Right cardiac atrium (tissue), 5 donors: ENCODE measurements around the gene FAM219B. TPM values are rescaled to one million over a fixed set of nuclear protein-coding genes. Genes with fewer than 3 reads are reported as not detected.
"Not testable (repeated sequence)": the region's sequence is repeated elsewhere in the genome, so short reads cannot be mapped to it uniquely, and the experiment has no call there.

Experiments
- ATAC-seq, 2 donors: fragments of 200-7000 bp; cut with Tn5 transposase; one replicate each; pipeline versions ENCODE4 v1.8.0 to v1.9.1; 2020; ENCODE audit warnings: moderate library complexity in 2 of 2, mild to moderate bottlenecking in 1 of 2
- DNase-seq, 3 donors: peaks; one replicate each; pipeline ENCODE4 v3.0.0-alpha.2; 2020
- H3K27ac ChIP-seq: one replicate; pipeline ENCODE4 v1.5.1; 2013; ENCODE audit warnings: mild to moderate bottlenecking, low read length, control low read depth, moderate library complexity
- H3K27me3 ChIP-seq: one replicate; pipeline ENCODE4 v1.6.1; 2013; ENCODE audit not compliant: control insufficient read depth, insufficient read depth
- H3K4me1 ChIP-seq: one replicate; pipeline ENCODE4 v1.6.1; 2013; ENCODE audit warnings: low read length; ENCODE audit not compliant: control insufficient read depth, insufficient read depth
- H3K4me3 ChIP-seq: one replicate; pipeline ENCODE4 v1.5.1; 2013; ENCODE audit warnings: low read length, control low read depth
- H3K9me3 ChIP-seq: one replicate; pipeline ENCODE4 v1.6.1; 2013; ENCODE audit warnings: low read length; ENCODE audit not compliant: control insufficient read depth
- WGBS: extraction: QIAGEN DNeasy Blood & Tissue Kit; methylation state at CpG from one replicate; pipeline ENCODE4 v1.1.7; 2013; 5-methylcytosine and 5-hydroxymethylcytosine counted together
- intact Hi-C, 4 donors: fragments of 100-400 bp; cut with DNase I; formaldehyde crosslinking; loops; one replicate each; pipeline versions ENCODE4 v1.11.0 to v1.14.0; 2022 to 2023
- polyA plus RNA-seq: library from polyadenylated mRNA; stranded (reverse); fragments of 200-250 nt; gene quantifications from one replicate; pipeline ENCODE4 v1.2.3, GENCODE V29; 2013
- total RNA-seq, 4 donors: library from RNA; stranded (reverse); fragmentation: NEBNext Ultra II Directional; extraction: Animal tissue kit (Norgen Biotek cat#: 25700); gene quantifications; one replicate each; pipeline ENCODE4 v1.2.1, GENCODE V29; 2021
- donor health status: healthy with polysubstance abuse.
- donor health status: DM: no; HTN: yes; CAD: no.
- donor health status: DM: no; HTN: no; CAD: no.
- donor health status: DM: no; HTN: yes; CAD: no; lungs with severe emphysema.
- donor health status: DM: yes; HTN: yes; CAD: no.

Gene FAM219B
- total and polyA plus RNA-seq, 5 donors = 44.9 to 128 (median 118) TPM

GRCh38 chr15:74935193-74935592 is 28.5 kb upstream of the FAM219B start:
- H3K9me3 ChIP-seq, ATAC-seq, H3K27me3 ChIP-seq, H3K27ac ChIP-seq, H3K4me1 ChIP-seq, DNase-seq, intact Hi-C loops, H3K4me3 ChIP-seq: not testable (repeated sequence)
- WGBS = 82% methylated on average over 3 of the region's 3 CpGs

GRCh38 chr15:74933573-74933972 is 26.9 kb upstream of the FAM219B start:
- DNase-seq (no peak), ATAC-seq (no peak)
- intact Hi-C loops = no loop called here
- no peak overlapping the region for H3K27ac ChIP-seq
- 44% methylated on average over 2 of the region's 2 CpGs for WGBS
- no peaks in the 10 kb centered on the region for H3K9me3 ChIP-seq
- no peaks in the 10 kb centered on the region for H3K27me3 ChIP-seq
- peaks cover 4% of the 10 kb centered on the region for H3K4me1 ChIP-seq
- no peak overlapping the region for H3K4me3 ChIP-seq

- intact Hi-C loops = no loop called here
- no peaks in the 10 kb centered on the region for H3K27me3 ChIP-seq
- DNase-seq (no peak), ATAC-seq (no peak)
- 93% methylated on average over 5 of the region's 5 CpGs for WGBS
- H3K4me1 ChIP-seq = no peaks in the 10 kb centered on the region
- H3K27ac ChIP-seq = no peak overlapping the region
- no peaks in the 10 kb centered on the region for H3K9me3 ChIP-seq
- H3K4me3 ChIP-seq = no peak overlapping the region
These were observed 22.1 kb upstream of the FAM219B start for GRCh38 chr15:74928771-74929198.

- no peak overlapping the region for H3K4me3 ChIP-seq
- no peak for DNase-seq
- H3K9me3 ChIP-seq = no peaks in the 10 kb centered on the region
- WGBS = 87% methylated on average over 3 of the region's 3 CpGs
- H3K4me1 ChIP-seq = no peaks in the 10 kb centered on the region
- no peak for ATAC-seq
- intact Hi-C loops = no loop called here
- H3K27me3 ChIP-seq = no peaks in the 10 kb centered on the region
- H3K27ac ChIP-seq = no peak overlapping the region
These were observed 17.9 kb upstream of the FAM219B start for GRCh38 chr15:74924525-74924924.

GRCh38 chr15:74920456-74920855 is 13.8 kb upstream of the FAM219B start:
- Histone ChIP-seq H3K4me1 (no peaks in the 10 kb centered on the region), H3K27ac (no peak overlapping the region), H3K9me3 (no peaks in the 10 kb centered on the region), H3K4me3 (no peak overlapping the region), H3K27me3 (no peaks in the 10 kb centered on the region)
- intact Hi-C loops = no loop called here
- no peak for DNase-seq
- ATAC-seq = no peak
- 81% methylated on average over 8 of the region's 8 CpGs for WGBS

GRCh38 chr15:74917676-74918075 is 11.0 kb upstream of the FAM219B start:
- no peaks in the 10 kb centered on the region for H3K27me3 ChIP-seq
- DNase-seq (no peak), ATAC-seq (no peak)
- WGBS = 94% methylated on average over 6 of the region's 6 CpGs
- no peak overlapping the region for H3K27ac ChIP-seq
- H3K4me3 ChIP-seq = no peak overlapping the region
- H3K4me1 ChIP-seq = no peaks in the 10 kb centered on the region
- intact Hi-C loops = no loop called here
- no peaks in the 10 kb centered on the region for H3K9me3 ChIP-seq

GRCh38 chr15:74913799-74914198 is 7.1 kb upstream of the FAM219B start:
- H3K27me3 ChIP-seq, H3K4me3 ChIP-seq, ATAC-seq, H3K9me3 ChIP-seq, DNase-seq, H3K4me1 ChIP-seq, H3K27ac ChIP-seq, intact Hi-C loops: not testable (repeated sequence)
- 93% methylated on average over 8 of the region's 8 CpGs for WGBS

- no peaks in the 10 kb centered on the region for H3K27me3 ChIP-seq
- no peak overlapping the region for H3K27ac ChIP-seq
- H3K4me3 ChIP-seq = no peak overlapping the region
- WGBS = 91% methylated on average over 9 of the region's 9 CpGs
- H3K4me1 ChIP-seq = no peaks in the 10 kb centered on the region
- intact Hi-C loops = no loop called here
- ATAC-seq = no peak
- no peak for DNase-seq
- H3K9me3 ChIP-seq = no peaks in the 10 kb centered on the region
These were observed 6.4 kb upstream of the FAM219B start for GRCh38 chr15:74913041-74913440.

- Histone ChIP-seq H3K27me3 (no peaks in the 10 kb centered on the region), H3K4me3 (no peak overlapping the region), H3K4me1 (peaks cover 13% of the 10 kb centered on the region), H3K27ac (no peak overlapping the region), H3K9me3 (no peaks in the 10 kb centered on the region)
- WGBS = 94% methylated on average over 4 of the region's 4 CpGs
- DNase-seq = no peak
- intact Hi-C loops = no loop called here
- no peak for ATAC-seq
These were observed 2.0 kb upstream of the FAM219B start for GRCh38 chr15:74908635-74909034.

GRCh38 chr15:74907163-74907870 is 666 bp upstream of the FAM219B start:
- H3K4me3 ChIP-seq = peak overlapping the region; percentile 72
- 35% methylated on average over 8 of the region's 8 CpGs for WGBS
- H3K4me1 ChIP-seq = peaks cover 16% of the 10 kb centered on the region
- H3K9me3 ChIP-seq = no peaks in the 10 kb centered on the region
- ATAC-seq (peak; percentile 65 to 73), DNase-seq (peak in 1 of 3 donors; percentile 35)
- intact Hi-C loops = no loop called here
- no peaks in the 10 kb centered on the region for H3K27me3 ChIP-seq
- peak overlapping the region; percentile 77 for H3K27ac ChIP-seq

- under 1% methylated on average over 20 of the region's 20 CpGs for WGBS
- DNase-seq = no peak
These were observed 593 bp downstream of the FAM219B start for GRCh38 chr15:74906067-74906449.

More at GRCh38 chr15:74906067-74906449, 593 bp downstream of the FAM219B start:
- Histone ChIP-seq H3K4me1 (peaks cover 19% of the 10 kb centered on the region), H3K4me3 (peak overlapping the region; percentile 72), H3K9me3 (no peaks in the 10 kb centered on the region), H3K27ac (peak overlapping the region; percentile 80), H3K27me3 (no peaks in the 10 kb centered on the region)
- intact Hi-C loops = no loop called here
- ATAC-seq = peak; percentile 13 to 34
